K562 (cell line): ENCODE data around the gene NR6A1. TPM values are rescaled to one million over a fixed set of nuclear protein-coding genes. Genes with fewer than 3 reads are reported as not detected.

Source experiments
- CCAR2 ChIP-seq: fragments of 200-400 bp; formaldehyde crosslinking; IDR thresholded peaks from 2 replicates; pipeline ENCODE4 v1.6.1; 2017; ENCODE audit warnings: mild to moderate bottlenecking, low read depth, low read length
- HNRNPUL1 ChIP-seq: fragments of 200-400 bp; formaldehyde crosslinking; IDR thresholded peaks from 2 replicates; pipeline ENCODE4 v1.6.1; 2017; ENCODE audit warnings: low read length
- HOXB6 ChIP-seq: fragments of 250-450 bp; sonication (Bioruptor Pico); IDR thresholded peaks from 2 replicates; pipeline ENCODE4 v1.5.1; 2022; ENCODE audit warnings: mild to moderate bottlenecking, borderline replicate concordance
- MITF ChIP-seq: IDR thresholded peaks from 2 replicates; pipeline ENCODE4 v1.6.1; 2014; ENCODE audit warnings: antibody characterized with exemption
- MTA1 ChIP-seq: fragments of 450-650 bp; IDR thresholded peaks from 2 replicates; pipeline ENCODE4 v1.6.1; 2017; ENCODE audit warnings: borderline replicate concordance
- NFATC3 ChIP-seq: fragments of 450-650 bp; IDR thresholded peaks from 2 replicates; pipeline ENCODE4 v1.6.1; 2017; ENCODE audit warnings: mild to moderate bottlenecking
- PHF20 ChIP-seq: fragments of 450-650 bp; IDR thresholded peaks from 2 replicates; pipeline ENCODE4 v1.6.1; 2018; ENCODE audit not compliant: partially characterized antibody
- PHF21A ChIP-seq: fragments of 450-650 bp; IDR thresholded peaks from 2 replicates; pipeline ENCODE4 v1.6.1; 2017; ENCODE audit warnings: low read depth, borderline replicate concordance
- PKNOX1 ChIP-seq: fragments of 450-650 bp; IDR thresholded peaks from 2 replicates; pipeline ENCODE4 v1.6.1; 2016
- STAT6 ChIP-seq: sonication (generic); formaldehyde crosslinking; IDR thresholded peaks from 2 replicates; pipeline ENCODE4 v1.8.1; 2023; ENCODE audit warnings: mild to moderate bottlenecking, missing genetic modification reagents
- TRIM24 ChIP-seq, 2 experiments: fragments of 450-650 bp; IDR thresholded peaks; 2 replicates each; pipeline ENCODE4 v1.6.1; 2016
- ZBTB17 ChIP-seq: fragments of 450-650 bp; formaldehyde crosslinking; IDR thresholded peaks from 2 replicates; pipeline ENCODE4 v1.4.0; 2020; ENCODE audit warnings: mild to moderate bottlenecking
- ZBTB2 ChIP-seq: fragments of 450-650 bp; IDR thresholded peaks from 2 replicates; pipeline ENCODE4 v1.6.1; 2016; ENCODE audit warnings: antibody characterized with exemption
- ZBTB33 ChIP-seq: sonication (generic); formaldehyde crosslinking; IDR thresholded peaks from 2 replicates; pipeline ENCODE4 v1.8.1; 2023; ENCODE audit warnings: mild to moderate bottlenecking, missing genetic modification reagents
- ZKSCAN3 ChIP-seq: fragments of 250-450 bp; sonication (Bioruptor Pico); IDR thresholded peaks from 2 replicates; pipeline ENCODE4 v1.4.0; 2020
- ZNF592 ChIP-seq: fragments of 450-650 bp; IDR thresholded peaks from 2 replicates; pipeline ENCODE4 v1.6.1; 2017; ENCODE audit warnings: antibody characterized with exemption, mild to moderate bottlenecking
- polyA plus RNA-seq, 8 experiments: library from polyadenylated mRNA; depleted of rRNA in 4 of 8; stranded (reverse) in 5 of 8; unstranded in 3 of 8; fragments of >200 nt; fragmentation: Nextera tagmentation in 2 of 8; fragmentation: Illumina TruSeq in 1 of 8; extraction: Ambion mirVana in 2 of 8; extraction: Trizol in 1 of 8; gene quantifications; 2 replicates each; pipeline versions ENCODE4 v1.2.1 to v1.2.3, GENCODE V29; 2011 to 2014; ENCODE audit warnings: inconsistent platforms in 1 of 8, missing spikeins in 1 of 8
- total RNA-seq, 7 experiments: library from RNA; depleted of rRNA in 6 of 7; stranded (reverse); fragments of >200 nt in 6 of 7; fragmentation: Illumina TruSeq in 2 of 7; extraction: Trizol in 2 of 7; gene quantifications; 2 replicates each; pipeline versions ENCODE4 v1.2.1 to v1.2.3, GENCODE V29; 2011 to 2021; ENCODE audit warnings: low replicate concordance in 1 of 7

The NR6A1 gene
- total and polyA plus RNA-seq, 9 of the 15 experiments (the other 6 are each of a cell fraction or from before 2014, with no cell fraction given): 9.7 to 55.4 (median 28.3) TPM

- TF ChIP-seq HNRNPUL1 (no peak), ZBTB17 (no peak), ZBTB33 (no peak), PKNOX1 (0 out of 2 replicates have a peak, but pooled peaks have one; percentile 12), MTA1 (no peak), CCAR2 (no peak), PHF21A (no peak), STAT6 (CRISPR knock-in tag) (no peak), HOXB6 (CRISPR knock-in tag) (no peak), TRIM24 (IDR thresholded peaks at IDR 0.05) (no peak), NFATC3 (no peak), ZBTB2 (no peak), MITF (no peak), ZNF592 (no peak), ZKSCAN3 (no peak), PHF20 (no peak)
Measured at GRCh38 chr9:124764774-124765438, 6.2 kb downstream of the NR6A1 start (continued).
